SU-DHL-6 (cell line): Measurements from ENCODE around the gene PAIP1.

Experiments used
- EZH2phosphoT487 ChIP-seq: fragments of 200-600 bp; sonication (generic), shearing (Covaris generic); conservative IDR thresholded peaks from 2 replicates; pipeline ENCODE4 v1.6.1; 2018; ENCODE audit warnings: mild to moderate bottlenecking, antibody characterized with exemption, low read length, moderate library complexity, mixed read lengths
- TF ChIP-seq, protein P1 (sequence below): fragments of 200-600 bp; sonication (generic); IDR thresholded peaks from one replicate; pipeline ENCODE4 v1.5.1; 2017; ENCODE audit warnings: antibody characterized with exemption, mild to moderate bottlenecking, low read length, moderate library complexity; ENCODE audit not compliant: insufficient read depth, poor library complexity, severe bottlenecking

DNA sequence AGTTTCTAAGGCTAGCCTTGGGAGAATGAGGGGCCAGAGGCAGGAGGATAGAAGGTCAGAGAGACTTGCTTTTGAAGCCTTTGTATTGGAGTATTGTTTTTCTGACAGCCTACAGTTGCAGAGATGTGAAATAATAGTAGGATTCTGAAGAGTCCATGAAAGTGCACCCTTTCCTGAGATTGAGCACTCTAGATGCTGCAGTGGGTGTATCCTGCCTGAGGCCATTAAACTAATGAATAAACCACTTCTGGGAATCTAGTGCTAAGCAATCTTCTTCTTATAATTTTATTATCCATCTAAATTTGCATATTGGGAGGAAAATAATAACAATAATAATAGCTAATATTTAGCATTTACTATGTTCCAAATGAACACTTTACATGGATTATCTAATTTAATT is 26.8 kb upstream of the PAIP1 start:
- TF ChIP-seq EZH2phosphoT487 = no peak
- TF ChIP-seq, protein P1, sequence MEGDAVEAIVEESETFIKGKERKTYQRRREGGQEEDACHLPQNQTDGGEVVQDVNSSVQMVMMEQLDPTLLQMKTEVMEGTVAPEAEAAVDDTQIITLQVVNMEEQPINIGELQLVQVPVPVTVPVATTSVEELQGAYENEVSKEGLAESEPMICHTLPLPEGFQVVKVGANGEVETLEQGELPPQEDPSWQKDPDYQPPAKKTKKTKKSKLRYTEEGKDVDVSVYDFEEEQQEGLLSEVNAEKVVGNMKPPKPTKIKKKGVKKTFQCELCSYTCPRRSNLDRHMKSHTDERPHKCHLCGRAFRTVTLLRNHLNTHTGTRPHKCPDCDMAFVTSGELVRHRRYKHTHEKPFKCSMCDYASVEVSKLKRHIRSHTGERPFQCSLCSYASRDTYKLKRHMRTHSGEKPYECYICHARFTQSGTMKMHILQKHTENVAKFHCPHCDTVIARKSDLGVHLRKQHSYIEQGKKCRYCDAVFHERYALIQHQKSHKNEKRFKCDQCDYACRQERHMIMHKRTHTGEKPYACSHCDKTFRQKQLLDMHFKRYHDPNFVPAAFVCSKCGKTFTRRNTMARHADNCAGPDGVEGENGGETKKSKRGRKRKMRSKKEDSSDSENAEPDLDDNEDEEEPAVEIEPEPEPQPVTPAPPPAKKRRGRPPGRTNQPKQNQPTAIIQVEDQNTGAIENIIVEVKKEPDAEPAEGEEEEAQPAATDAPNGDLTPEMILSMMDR = no peak
